ENCODE measurements around the gene PLEK2.

DNA sequence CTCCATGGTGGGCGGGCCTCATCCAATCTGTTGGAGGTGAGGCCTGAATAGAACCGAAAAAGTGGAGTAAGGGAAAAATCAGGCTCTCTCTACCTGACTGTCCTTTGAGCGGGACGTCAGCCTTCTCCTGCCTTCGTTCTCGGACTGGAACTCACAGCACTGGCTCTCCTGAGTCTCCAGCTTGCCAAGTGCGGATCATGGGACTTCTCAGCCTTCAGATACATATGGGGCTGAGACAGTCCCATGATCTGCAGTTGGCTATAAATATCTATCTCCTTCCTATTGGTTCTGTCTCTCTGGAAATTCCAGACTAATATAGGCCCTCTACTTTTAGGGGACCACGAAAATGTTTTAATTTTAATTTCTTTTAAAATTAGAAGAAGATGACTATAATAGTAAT lies 29.7 kb upstream of the PLEK2 start:
- TF ChIP-seq CTCF (IDR thresholded peaks at IDR 0.05; ENCODE audit: low read depth, low read length, poor library complexity, severe bottlenecking) (no peak), EZH2phosphoT487 (IDR thresholded peaks at IDR 0.05; ENCODE audit: borderline replicate concordance, low read length) (no peak)

Measured in DOHH2 (cell line).